Lower lobe of right lung (tissue), 2 donors: ENCODE measurements around the gene NOTO. TPM values are rescaled to one million over a fixed set of nuclear protein-coding genes. Genes with fewer than 3 reads are reported as not detected.

Source experiments
- ATAC-seq, 2 donors: fragments of 200-7000 bp; cut with Tn5 transposase; one replicate each; pipeline ENCODE4 v1.9.1; 2020 to 2022; ENCODE audit warnings: mild to moderate bottlenecking in 2 of 2, moderate library complexity in 2 of 2
- DNase-seq: peaks from one replicate; pipeline ENCODE4 v3.0.0-alpha.2; 2020
- H3K27ac ChIP-seq: fragments of 200-600 bp; one replicate; pipeline ENCODE4 v1.8.0; 2022
- H3K27me3 ChIP-seq: fragments of 200-600 bp; one replicate; pipeline ENCODE4 v1.8.0; 2022; ENCODE audit warnings: low read depth
- H3K36me3 ChIP-seq: fragments of 200-600 bp; one replicate; pipeline ENCODE4 v1.8.0; 2022; ENCODE audit warnings: mild to moderate bottlenecking
- H3K4me1 ChIP-seq: fragments of 200-600 bp; one replicate; pipeline ENCODE4 v1.8.0; 2022
- H3K4me3 ChIP-seq: fragments of 200-600 bp; one replicate; pipeline ENCODE4 v1.8.0; 2022; ENCODE audit warnings: mild to moderate bottlenecking
- H3K9me3 ChIP-seq: fragments of 200-600 bp; one replicate; pipeline ENCODE4 v1.8.0; 2022
- intact Hi-C: fragments of 100-400 bp; cut with DNase I; formaldehyde crosslinking; loops from one replicate; pipeline ENCODE4 v1.11.0; 2022
- total RNA-seq: library from RNA; stranded (reverse); fragmentation: NEBNext Ultra II Directional; extraction: Animal tissue kit (Norgen Biotek cat#: 25700); gene quantifications from one replicate; pipeline ENCODE4 v1.2.1, GENCODE V29; 2021
- TF ChIP-seq, protein P1 (sequence below): fragments of 200-600 bp; IDR thresholded peaks from one replicate; pipeline ENCODE4 v1.8.0; 2022; ENCODE audit warnings: antibody characterized with exemption, mild to moderate bottlenecking
- donor health status: DM: no; HTN: yes; CAD: no; lungs with severe emphysema.

NOTO gene
- total RNA-seq, 1 donor from 2014 or later = not detected

GRCh38 chr2:73172963-73173362, 29.4 kb upstream of the NOTO start:
- Histone ChIP-seq H3K36me3 (no peaks in the 10 kb centered on the region), H3K27me3 (peaks cover 2% of the 10 kb centered on the region), H3K4me3 (no peak overlapping the region), H3K27ac (no peak overlapping the region), H3K4me1 (peaks cover 21% of the 10 kb centered on the region), H3K9me3 (no peaks in the 10 kb centered on the region)
- intact Hi-C loops = no loop called here
- ATAC-seq = no peak
- no peak for DNase-seq
- TF ChIP-seq, protein P1, sequence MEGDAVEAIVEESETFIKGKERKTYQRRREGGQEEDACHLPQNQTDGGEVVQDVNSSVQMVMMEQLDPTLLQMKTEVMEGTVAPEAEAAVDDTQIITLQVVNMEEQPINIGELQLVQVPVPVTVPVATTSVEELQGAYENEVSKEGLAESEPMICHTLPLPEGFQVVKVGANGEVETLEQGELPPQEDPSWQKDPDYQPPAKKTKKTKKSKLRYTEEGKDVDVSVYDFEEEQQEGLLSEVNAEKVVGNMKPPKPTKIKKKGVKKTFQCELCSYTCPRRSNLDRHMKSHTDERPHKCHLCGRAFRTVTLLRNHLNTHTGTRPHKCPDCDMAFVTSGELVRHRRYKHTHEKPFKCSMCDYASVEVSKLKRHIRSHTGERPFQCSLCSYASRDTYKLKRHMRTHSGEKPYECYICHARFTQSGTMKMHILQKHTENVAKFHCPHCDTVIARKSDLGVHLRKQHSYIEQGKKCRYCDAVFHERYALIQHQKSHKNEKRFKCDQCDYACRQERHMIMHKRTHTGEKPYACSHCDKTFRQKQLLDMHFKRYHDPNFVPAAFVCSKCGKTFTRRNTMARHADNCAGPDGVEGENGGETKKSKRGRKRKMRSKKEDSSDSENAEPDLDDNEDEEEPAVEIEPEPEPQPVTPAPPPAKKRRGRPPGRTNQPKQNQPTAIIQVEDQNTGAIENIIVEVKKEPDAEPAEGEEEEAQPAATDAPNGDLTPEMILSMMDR = no peak

- Histone ChIP-seq H3K36me3 (no peaks in the 10 kb centered on the region), H3K4me1 (peaks cover 21% of the 10 kb centered on the region), H3K27ac (no peak overlapping the region), H3K4me3 (no peak overlapping the region), H3K9me3 (no peaks in the 10 kb centered on the region), H3K27me3 (peaks cover 6% of the 10 kb centered on the region)
- intact Hi-C loops = no loop called here
- ATAC-seq (no peak), DNase-seq (no peak)
- TF ChIP-seq, protein P1 = no peak
Observed at GRCh38 chr2:73173781-73174180, 28.6 kb upstream of the NOTO start.

- no peak for DNase-seq
- H3K9me3 ChIP-seq = no peaks in the 10 kb centered on the region
- no peak for ATAC-seq
- TF ChIP-seq, protein P1 = no peak
- intact Hi-C loops = no loop called here
- no peaks in the 10 kb centered on the region for H3K36me3 ChIP-seq
- H3K27ac ChIP-seq = no peak overlapping the region
- H3K4me1 ChIP-seq = peaks cover 21% of the 10 kb centered on the region
- H3K4me3 ChIP-seq = no peak overlapping the region
- H3K27me3 ChIP-seq = peaks cover 11% of the 10 kb centered on the region
Observed at GRCh38 chr2:73174244-73174643, 28.1 kb upstream of the NOTO start.

DNA sequence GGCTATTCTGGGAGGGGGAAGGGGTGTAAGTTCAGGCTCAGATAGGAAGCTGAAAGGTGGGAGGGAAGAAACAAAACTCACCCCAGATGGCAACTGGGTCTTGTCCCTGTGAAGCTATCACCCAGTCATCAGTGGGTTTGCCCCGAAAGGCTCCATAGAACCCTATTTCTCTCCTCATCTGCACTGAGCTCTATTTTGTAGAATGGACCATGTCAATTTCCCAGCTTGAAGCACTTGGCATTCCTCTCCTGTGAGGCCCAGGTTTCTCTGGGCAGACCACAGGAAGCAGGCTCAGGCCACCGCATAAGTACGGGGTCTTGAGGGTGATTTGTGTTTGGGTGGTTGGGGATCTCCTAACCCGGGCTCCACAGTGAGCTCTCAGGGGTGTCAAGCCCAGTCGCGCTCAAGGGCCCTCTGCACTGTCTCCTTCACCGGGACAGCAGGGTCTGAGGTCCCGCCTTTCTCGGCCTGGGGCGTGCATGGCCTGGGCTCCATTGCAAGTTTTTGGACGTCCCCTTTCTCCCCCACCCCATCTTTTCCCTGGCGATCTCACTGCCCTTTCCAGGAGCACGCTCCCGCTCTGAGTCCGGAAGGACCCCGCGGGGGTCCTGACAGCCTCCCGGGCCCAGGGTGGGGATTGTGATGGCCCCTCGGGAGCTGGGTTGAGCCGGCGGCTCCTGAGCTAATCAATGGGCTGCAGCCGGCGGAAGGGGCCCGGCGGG, 27.3 kb upstream of the NOTO start:
- Histone ChIP-seq H3K27me3 (peaks cover 15% of the 10 kb centered on the region), H3K27ac (peak overlapping the region; percentile 83), H3K36me3 (no peaks in the 10 kb centered on the region), H3K4me3 (peak overlapping the region; percentile 72), H3K9me3 (no peaks in the 10 kb centered on the region), H3K4me1 (peaks cover 21% of the 10 kb centered on the region)
- TF ChIP-seq, protein P1 = no peak
- no peak for DNase-seq
- ATAC-seq = no peak
- intact Hi-C loops = no loop called here

GRCh38 chr2:73175663-73176204, 26.6 kb upstream of the NOTO start:
- Histone ChIP-seq H3K36me3 (no peaks in the 10 kb centered on the region), H3K4me3 (peak overlapping the region; percentile 72), H3K27me3 (peaks cover 15% of the 10 kb centered on the region), H3K27ac (peak overlapping the region; percentile 83), H3K9me3 (no peaks in the 10 kb centered on the region), H3K4me1 (peaks cover 21% of the 10 kb centered on the region)
- DNase-seq (peak; percentile 89), ATAC-seq (peak; percentile 48 to 58)
- TF ChIP-seq, protein P1 = no peak
- intact Hi-C loops = no loop called here
